HepG2 (cell line): ENCODE measurements around the gene C11orf24. TPM values are rescaled to one million over a fixed set of nuclear protein-coding genes. Genes with fewer than 3 reads are reported as not detected.

Source experiments
- ASH2L ChIP-seq: fragments of 300-600, 200-600 bp; sonication (generic); IDR thresholded peaks from 2 replicates; pipeline ENCODE4 v1.7.0; 2017; ENCODE audit warnings: low read depth, mild to moderate bottlenecking, moderate library complexity, mixed read lengths, low read length; ENCODE audit not compliant: insufficient read length
- BCL3 ChIP-seq: sonication (generic); formaldehyde crosslinking; IDR thresholded peaks from 2 replicates; pipeline ENCODE4 v1.5.1; 2020; ENCODE audit warnings: mild to moderate bottlenecking, missing genetic modification reagents, moderate library complexity
- DZIP1 ChIP-seq: sonication (generic); formaldehyde crosslinking; IDR thresholded peaks from 2 replicates; pipeline ENCODE4 v1.5.0; 2020; ENCODE audit warnings: mild to moderate bottlenecking, missing genetic modification reagents
- FOXK1 ChIP-seq: sonication (generic); formaldehyde crosslinking; IDR thresholded peaks from 2 replicates; pipeline ENCODE4 v1.4.0; 2020; ENCODE audit warnings: low read depth, missing genetic modification reagents, borderline replicate concordance
- PLSCR1 ChIP-seq: sonication (generic); formaldehyde crosslinking; IDR thresholded peaks from 2 replicates; pipeline ENCODE4 v1.5.0; 2020; ENCODE audit warnings: missing genetic modification reagents, mild to moderate bottlenecking, borderline replicate concordance
- STAT6 ChIP-seq: sonication (generic); formaldehyde crosslinking; IDR thresholded peaks from 2 replicates; pipeline ENCODE4 v1.4.0; 2020; ENCODE audit warnings: missing genetic modification reagents, mild to moderate bottlenecking, borderline replicate concordance
- TBL1XR1 ChIP-seq: fragments of 150-350 bp; IDR thresholded peaks from 2 replicates; pipeline ENCODE4 v1.6.1; 2014; ENCODE audit warnings: borderline replicate concordance, low read length; ENCODE audit not compliant: partially characterized antibody
- TEAD3 ChIP-seq: optimal IDR thresholded peaks from 2 replicates; pipeline ENCODE3; 2016; ENCODE audit warnings: borderline replicate concordance
- ZFP82 ChIP-seq: sonication (generic); formaldehyde crosslinking; IDR thresholded peaks from 2 replicates; pipeline ENCODE4 v1.5.1; 2020; ENCODE audit warnings: mild to moderate bottlenecking, missing genetic modification reagents, borderline replicate concordance
- ZNF562 ChIP-seq: sonication (generic); formaldehyde crosslinking; IDR thresholded peaks from 2 replicates; pipeline ENCODE4 v1.8.0; 2022; ENCODE audit warnings: missing genetic modification reagents, borderline replicate concordance
- ZNF687 ChIP-seq: sonication (generic); formaldehyde crosslinking; IDR thresholded peaks from 2 replicates; pipeline ENCODE4 v1.5.1; 2020; ENCODE audit warnings: mild to moderate bottlenecking, missing genetic modification reagents, moderate library complexity
- ZSCAN9 ChIP-seq: IDR thresholded peaks from 2 replicates; pipeline ENCODE4 v1.6.1; 2016; ENCODE audit warnings: borderline replicate concordance
- polyA plus RNA-seq, 8 experiments: library from polyadenylated mRNA; depleted of rRNA in 3 of 8; stranded (reverse) in 7 of 8; unstranded in 1 of 8; fragments of >200 nt; fragmentation: Illumina TruSeq in 4 of 8; extraction: Trizol in 4 of 8; gene quantifications; 2 replicates each; pipeline versions ENCODE4 v1.2.1 to v1.2.3, GENCODE V29; 2011 to 2016; ENCODE audit warnings: low read depth in 4 of 8, missing spikeins in 1 of 8, mixed read lengths in 1 of 8; ENCODE audit not compliant: insufficient read depth in 1 of 8
- total RNA-seq, 5 experiments: library from RNA; depleted of rRNA; stranded (reverse); fragments of >200 nt; fragmentation: Illumina TruSeq; extraction: Trizol; gene quantifications; 2 replicates each; pipeline ENCODE4 v1.2.3, GENCODE V29; 2016; ENCODE audit warnings: low read depth in 1 of 5

The C11orf24 gene
- total and polyA plus RNA-seq, 2 of the 13 experiments (the other 11 are each of a cell fraction or from before 2014, with no cell fraction given), result 52.9 to 55.5 TPM

GRCh38 chr11:68313574-68314202 is 41.9 kb upstream of the C11orf24 start (continued):
- TF ChIP-seq PLSCR1 (no peak), DZIP1 (0 out of 2 replicates have a peak, but pooled peaks have one; percentile 39), ZNF687 (CRISPR knock-in tag) (peak; percentile 50), TEAD3 (CRISPR knock-in tag) (no peak), ZFP82 (CRISPR knock-in tag) (peak; percentile 4; the same call in 1 of the 2 replicates), BCL3 (CRISPR knock-in tag) (no peak), STAT6 (CRISPR knock-in tag) (no peak), FOXK1 (CRISPR knock-in tag) (peak; percentile 84; the same call in 1 of the 2 replicates), ZNF562 (CRISPR knock-in tag) (no peak), TBL1XR1 (no peak), ASH2L (peak; percentile 5), ZSCAN9 (CRISPR knock-in tag) (no peak)
